ENCODE data around the gene USP15.

Gene USP15

GRCh38 chr12:62285284-62285683 is 25.1 kb downstream of the USP15 start:
- DNase-seq: no peak

DNA sequence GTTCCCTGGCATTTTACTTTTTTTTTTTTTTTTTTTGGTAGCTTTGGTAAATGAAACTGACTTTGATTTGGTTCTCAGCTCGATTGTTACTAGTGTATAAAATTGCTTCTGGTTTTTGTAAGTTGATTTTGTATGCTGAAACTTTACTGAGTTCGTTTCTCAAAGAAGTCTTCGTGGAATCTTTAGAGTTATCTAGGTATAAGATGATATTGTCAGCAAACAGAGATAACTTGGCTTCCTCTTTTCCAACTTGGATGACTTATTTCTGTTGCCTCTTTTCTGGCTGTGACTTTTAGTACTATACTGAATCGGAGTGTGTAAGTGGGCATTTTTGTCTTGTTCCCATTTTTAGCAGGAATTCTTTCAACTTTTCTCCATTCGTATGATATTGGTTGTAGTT is 28.1 kb downstream of the USP15 start:
- DNase-seq: no peak

GRCh38 chr12:62290846-62291245 is 30.6 kb downstream of the USP15 start:
- DNase-seq: no peak

- no peak for DNase-seq
These were observed 31.9 kb downstream of the USP15 start for GRCh38 chr12:62291864-62292760.

DNA sequence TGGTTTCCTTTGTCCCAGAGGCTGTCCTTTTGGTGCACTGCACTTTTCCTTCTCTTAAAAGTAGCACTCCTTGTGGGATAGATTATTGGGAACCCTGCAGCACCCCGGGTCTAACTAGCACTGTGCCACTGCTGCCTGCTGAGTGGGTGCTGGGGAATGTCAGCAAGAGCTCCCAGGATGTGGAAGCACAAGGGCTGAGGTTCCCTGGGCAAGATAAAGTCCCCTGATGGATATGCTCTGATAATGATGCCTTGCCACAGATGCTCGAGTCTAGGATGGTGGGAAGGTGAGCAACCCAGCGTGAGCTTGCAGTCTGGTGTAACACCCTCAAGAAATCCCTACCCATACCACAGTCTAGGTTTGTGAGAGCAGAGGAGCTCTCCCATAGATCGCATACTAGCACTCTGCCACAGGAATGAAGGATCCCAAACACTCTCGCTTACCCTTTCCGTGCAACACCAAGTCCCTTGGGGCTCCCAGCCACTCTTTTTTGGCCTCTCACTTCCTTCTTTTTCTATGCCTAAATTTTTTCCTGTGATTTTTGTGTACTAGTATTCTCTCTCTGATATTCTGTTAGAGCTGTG is 32.6 kb downstream of the USP15 start:
- DNase-seq: no peak

DNA sequence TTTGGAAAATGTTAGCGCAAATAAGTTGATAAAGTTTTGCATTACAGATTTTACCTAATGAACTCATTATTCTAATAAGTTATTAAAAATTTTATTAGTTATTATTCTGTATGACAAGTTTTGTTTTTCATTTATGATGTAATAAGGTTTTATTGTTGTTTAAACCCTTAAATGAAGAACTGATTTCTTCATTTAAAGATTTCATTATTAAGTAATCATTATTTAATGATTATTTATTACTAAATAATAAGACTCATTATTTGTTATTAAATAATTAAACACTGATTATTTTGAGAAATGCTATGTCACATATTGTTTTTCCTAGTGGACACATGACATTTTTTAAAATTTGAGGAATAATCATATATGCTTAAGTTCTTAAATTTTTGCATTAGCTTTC is 34.2 kb downstream of the USP15 start:
- no peak for DNase-seq

DNA sequence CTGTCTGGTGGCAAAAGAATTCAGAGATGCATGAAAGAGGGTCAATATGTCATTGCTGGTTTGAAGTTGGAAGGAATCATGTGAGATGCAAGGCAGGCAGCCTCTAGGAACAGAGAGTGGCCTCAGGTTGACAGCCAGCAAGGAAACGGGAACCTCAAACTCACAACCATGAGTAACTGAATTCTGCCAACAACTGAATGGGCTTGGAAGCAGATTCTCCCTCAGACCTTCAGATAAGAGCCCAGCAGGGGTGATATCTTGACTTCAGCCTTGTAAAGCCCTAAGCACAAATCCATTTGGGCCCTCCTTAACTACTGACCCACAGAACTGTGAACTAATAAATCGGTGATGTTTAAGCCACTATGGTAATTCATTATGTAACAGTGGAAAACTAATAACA is 35.8 kb downstream of the USP15 start:
- no peak for DNase-seq

DNA sequence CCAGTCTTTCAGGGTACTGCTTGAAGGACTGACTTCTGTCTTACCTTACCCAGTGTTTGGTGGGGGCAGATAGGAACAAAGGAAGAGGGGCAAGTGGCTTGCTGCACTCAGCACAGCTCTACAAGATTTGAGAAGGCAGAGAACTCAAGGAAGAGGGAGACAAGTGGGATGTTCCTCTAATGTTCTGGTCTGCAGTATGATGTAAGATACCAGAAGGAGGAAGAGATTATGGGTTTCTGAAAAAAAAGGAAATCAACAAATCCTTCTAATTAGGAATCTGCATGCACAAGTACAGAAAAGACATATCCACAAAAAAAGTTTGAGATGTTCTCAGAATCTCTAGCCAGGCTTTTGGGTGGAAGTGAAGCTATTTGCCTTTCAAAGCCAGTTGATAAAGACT is 37.1 kb downstream of the USP15 start:
- DNase-seq: no peak

- DNase-seq: no peak
These were observed 39.4 kb downstream of the USP15 start for GRCh38 chr12:62299617-62300016.

GRCh38 chr12:62301080-62301798 is 41.0 kb downstream of the USP15 start:
- DNase-seq: no peak

GRCh38 chr12:62301799-62302133 is 41.6 kb downstream of the USP15 start:
- no peak for DNase-seq

DNA sequence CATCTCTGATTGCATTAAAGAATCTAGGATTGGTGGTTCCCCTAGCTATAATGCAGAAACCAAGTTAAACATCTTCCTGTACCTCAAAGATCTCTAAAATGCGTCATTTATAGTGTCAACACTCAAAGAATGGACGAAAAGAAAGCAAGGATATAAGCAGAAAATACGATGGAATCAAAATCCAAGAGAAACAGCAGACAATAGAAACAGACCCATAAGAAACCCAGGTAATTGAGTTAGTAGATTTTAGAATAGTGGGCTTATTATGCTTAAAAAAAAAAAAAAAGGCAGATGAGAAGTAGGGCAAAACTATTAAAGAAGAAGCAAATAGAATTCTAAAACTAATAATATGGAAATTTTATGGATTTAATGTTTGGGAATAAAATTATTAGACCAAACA is 44.4 kb downstream of the USP15 start:
- no peak for DNase-seq

- no peak for DNase-seq
These were observed 45.6 kb downstream of the USP15 start for GRCh38 chr12:62305778-62306177.

GRCh38 chr12:62306569-62307530 is 46.6 kb downstream of the USP15 start:
- DNase-seq: no peak

DNA sequence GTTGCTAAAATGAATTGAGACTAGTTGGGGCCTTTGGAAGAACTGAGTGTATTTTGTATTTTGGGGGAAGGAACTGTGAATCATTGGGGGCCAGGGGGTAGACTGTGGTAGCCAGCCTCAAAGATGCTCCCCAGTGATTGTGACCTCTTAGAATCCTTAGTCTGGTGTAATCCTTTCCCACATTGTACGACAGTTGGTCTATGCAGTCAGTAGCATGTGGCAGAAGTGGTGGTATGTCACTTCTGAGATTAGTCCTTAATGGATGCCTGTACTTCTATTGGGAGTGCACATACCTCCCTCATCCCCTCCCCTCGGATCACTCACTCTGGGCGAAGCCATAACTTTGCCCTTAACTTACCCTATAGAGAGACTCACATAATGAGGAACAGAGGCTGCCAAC is 48.0 kb downstream of the USP15 start:
- no peak for DNase-seq

DNA sequence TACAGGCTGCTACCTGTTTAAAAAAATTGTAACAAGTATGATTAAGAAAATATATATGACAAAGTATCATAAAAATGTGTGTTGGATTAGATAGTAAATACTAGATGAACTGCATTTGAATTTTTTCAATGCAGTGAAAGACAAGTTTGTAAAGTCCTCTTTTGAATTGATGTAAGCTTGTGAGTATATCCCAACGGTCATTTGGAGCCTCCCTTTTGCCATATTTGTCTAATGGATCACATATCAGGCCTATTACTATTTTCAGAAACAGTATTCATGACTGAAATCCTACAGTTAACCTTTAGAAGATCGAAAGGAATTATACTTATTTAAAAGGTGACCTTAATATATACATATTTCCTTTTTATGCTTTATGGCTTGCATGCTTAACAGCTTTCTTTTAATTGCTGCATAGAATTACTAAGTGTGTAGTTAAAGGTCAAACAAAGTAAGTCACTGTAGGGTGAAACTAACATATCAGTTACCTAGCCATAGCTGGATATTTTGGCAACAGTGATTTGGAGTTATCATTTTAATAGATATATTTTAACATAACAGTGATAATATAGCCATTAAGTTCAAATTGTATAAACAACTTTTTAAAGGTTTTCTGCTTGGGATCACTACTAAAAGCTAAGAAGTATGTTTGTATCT is 53.6 kb downstream of the USP15 start:
- no peak for DNase-seq

DNA sequence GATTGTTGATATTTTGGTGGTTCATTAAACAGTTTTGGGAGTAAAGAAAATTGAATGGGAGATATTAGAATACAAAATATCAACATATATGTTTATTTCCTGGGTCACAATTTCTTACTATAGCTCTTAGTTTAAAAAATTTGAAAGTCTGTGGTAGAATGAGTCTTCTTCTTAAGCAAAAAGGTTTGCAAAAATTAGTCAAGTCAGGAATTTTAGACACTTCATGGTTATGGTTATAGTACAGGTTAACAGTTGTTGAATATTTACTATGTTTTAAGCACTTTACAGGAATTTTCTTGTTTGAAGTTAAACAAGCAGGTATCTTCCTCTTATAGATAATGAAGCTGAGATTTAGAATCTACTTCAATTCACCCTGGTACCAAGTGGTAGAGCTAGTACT is 56.8 kb downstream of the USP15 start:
- no peak for DNase-seq

DNA sequence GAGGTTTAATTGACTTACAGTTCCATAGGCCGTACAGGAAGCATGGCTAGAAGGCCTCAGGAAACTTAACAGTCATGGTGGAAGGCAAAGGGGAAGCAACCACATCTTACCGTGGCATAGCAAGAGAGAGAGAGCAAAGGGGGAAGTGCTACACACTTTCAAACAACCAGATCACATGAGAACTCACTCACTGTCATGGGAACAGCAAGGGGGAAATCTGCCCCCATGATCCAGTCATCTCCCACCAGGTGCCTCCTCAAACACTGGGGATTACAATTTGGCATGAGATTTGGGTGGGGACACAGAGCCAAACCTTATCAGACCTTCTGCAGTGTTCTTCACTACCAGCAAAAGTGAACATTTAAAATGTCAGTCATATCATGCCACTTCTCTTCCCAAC is 58.9 kb downstream of the USP15 start:
- no peak for DNase-seq

DNA sequence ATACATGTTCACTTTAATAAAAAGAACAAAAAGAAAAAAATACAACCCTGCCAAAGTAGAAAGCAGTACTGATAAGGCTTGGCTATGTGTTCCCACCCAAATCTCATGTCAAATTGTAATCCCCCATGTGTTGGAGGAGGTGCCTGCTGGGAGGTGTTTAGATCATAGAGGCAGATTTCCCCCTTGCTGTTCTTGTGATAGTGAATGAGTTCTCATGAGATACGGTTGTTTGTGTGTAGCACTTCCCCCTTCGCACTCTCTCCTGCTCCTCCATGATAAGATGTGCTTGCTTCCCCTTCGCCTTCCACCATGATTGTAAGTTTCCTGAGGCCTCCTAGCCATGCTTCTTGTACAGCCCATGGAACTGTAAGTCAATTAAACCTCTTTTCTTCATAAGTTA is 59.9 kb downstream of the USP15 start:
- no peak for DNase-seq

DNA sequence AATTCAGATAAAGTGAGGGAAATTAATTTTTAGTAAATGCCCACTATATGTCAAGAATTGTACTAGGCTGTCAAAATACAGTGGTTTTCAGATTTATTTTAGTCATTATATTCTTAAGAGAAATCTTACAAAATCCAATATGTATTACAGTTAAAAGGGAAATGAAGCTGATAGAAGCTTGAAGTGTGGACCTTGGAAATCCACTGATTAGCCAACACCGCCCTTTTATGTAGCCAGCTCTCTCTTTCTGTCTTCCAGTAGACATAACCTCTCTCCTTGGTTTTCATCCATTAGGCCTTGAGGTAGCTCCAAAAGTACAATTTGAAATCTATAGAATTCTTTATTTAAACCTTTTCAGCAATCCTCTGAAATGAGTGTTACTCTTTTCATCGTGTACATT is 63.2 kb downstream of the USP15 start:
- DNase-seq: no peak

GRCh38 chr12:62328296-62328921 is 68.2 kb downstream of the USP15 start:
- DNase-seq: no peak

- no peak for DNase-seq
These were observed 71.1 kb downstream of the USP15 start for GRCh38 chr12:62331306-62331705.

Data from right forelimb (tissue), 1 donor.